Measurements from ENCODE around the gene SHMT1.
"Not testable (repeated sequence)": the region's sequence is repeated elsewhere in the genome, so short reads cannot be mapped to it uniquely, and the experiment has no call there.

SHMT1 gene

DNA sequence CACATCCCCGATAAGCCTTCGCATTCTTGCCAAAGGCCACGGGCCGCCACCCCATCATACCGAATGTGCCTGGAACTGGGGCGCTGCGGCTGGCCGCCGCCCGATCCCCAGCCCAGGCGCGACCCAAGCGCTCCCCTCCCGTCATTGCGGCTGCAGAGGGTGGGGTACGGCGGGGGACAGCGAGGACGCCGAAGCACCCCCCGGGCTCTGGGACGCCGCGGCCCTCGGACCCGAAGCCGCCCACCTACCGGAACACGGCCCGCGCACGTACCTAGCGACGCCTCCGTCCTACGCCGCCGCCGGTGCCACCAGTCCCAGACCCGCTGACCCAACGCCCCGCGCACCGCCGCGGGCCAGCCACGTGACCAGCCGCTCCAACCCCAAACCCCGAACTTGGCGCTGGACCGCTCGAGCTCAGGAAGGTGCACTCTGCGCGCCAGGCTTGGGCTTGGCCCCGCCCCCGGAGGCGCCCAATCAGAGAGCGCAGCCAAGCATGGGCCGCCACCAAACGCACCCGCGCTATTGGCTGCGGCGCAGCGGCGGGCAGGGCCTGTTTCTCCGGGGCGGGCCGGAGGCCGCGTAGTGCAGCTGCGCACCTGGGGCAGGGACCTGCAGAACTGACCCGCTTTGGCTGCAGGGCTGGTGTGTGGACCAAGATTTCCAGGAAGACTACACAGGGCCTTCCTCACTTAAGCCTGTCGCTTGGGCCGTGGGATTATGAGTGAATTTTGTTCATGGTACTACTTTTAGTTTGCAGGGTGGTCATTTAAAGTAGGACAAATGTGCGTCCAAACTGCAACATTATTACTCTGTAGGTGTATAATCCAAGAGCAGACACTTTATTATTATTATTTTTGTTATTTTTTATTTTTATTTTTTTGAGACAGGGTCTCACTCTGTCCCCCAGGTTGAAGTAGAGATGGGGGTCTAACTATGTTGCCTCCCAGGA lies at the start of gene SHMT1:
Gene SHMT1, minus strand, starts transcription at position 450 of the 949 bp plus-strand sequence. CDS start 7,569 bp downstream, outside the sequence.
- Histone ChIP-seq H3K27ac (no peak within 1 kb of the TSS), H3K36me3 (replicated peaks) (no peaks in the 10 kb centered on the region), H3K4me3 (ENCODE audit: low read depth, low read length) (peak within 1 kb of the TSS; percentile 78), H3K27me3 (replicated peaks) (no peaks in the 10 kb centered on the region)
- DNase-seq, result peak; percentile 73
- TF ChIP-seq CTCF (IDR thresholded peaks at IDR 0.05; ENCODE audit: low read depth, low read length, missing control alignments), result no peak
- in situ Hi-C loops (cut with HindIII; ENCODE audit: low pct_ligation_motif_present, low sequenced_read_pairs), result no loop called here

GRCh38 chr17:18412001-18412538 lies 48.7 kb upstream of the SHMT1 start:
- H3K27me3 ChIP-seq (replicated peaks); H3K27ac ChIP-seq; DNase-seq; in situ Hi-C loops (cut with HindIII; ENCODE audit: low pct_ligation_motif_present, low sequenced_read_pairs); H3K36me3 ChIP-seq (replicated peaks); H3K4me3 ChIP-seq (ENCODE audit: low read depth, low read length): not testable (repeated sequence)

GRCh38 chr17:18411377-18411864 lies 48.1 kb upstream of the SHMT1 start:
- in situ Hi-C loops (cut with HindIII; ENCODE audit: low pct_ligation_motif_present, low sequenced_read_pairs); H3K36me3 ChIP-seq (replicated peaks); H3K27me3 ChIP-seq (replicated peaks): not testable (repeated sequence)
- Histone ChIP-seq H3K4me3 (ENCODE audit: low read depth, low read length) (peak overlapping the region; percentile 57), H3K27ac (peak overlapping the region; percentile 53)
- peak; percentile 13 for DNase-seq

- DNase-seq; H3K27me3 ChIP-seq (replicated peaks); in situ Hi-C loops (cut with HindIII; ENCODE audit: low pct_ligation_motif_present, low sequenced_read_pairs); H3K36me3 ChIP-seq (replicated peaks); H3K27ac ChIP-seq: not testable (repeated sequence)
- H3K4me3 ChIP-seq (ENCODE audit: low read depth, low read length), result peak overlapping the region; percentile 50
Observed at GRCh38 chr17:18410736-18411135, 47.4 kb upstream of the SHMT1 start.

DNA sequence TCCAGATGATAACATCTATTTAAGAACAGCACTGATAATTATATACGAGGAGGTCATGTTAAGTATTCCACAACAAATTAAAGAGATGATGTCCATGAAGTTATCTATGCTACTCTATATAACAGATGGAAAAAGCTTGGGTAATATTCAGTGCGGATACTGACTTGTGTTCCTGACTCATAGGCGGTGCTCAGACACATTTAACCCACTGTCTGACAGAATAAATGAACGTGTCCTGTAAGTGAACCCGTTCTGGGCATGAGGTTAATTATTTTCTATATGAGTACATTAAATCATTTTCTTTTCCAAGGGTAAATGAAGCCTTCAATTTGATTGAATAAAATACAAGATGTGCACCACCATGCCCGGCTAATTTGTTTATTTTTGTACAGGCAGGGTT lies 46.0 kb upstream of the SHMT1 start:
- DNase-seq; H3K4me3 ChIP-seq (ENCODE audit: low read depth, low read length); H3K27ac ChIP-seq; in situ Hi-C loops (cut with HindIII; ENCODE audit: low pct_ligation_motif_present, low sequenced_read_pairs); H3K27me3 ChIP-seq (replicated peaks); H3K36me3 ChIP-seq (replicated peaks): not testable (repeated sequence)

DNA sequence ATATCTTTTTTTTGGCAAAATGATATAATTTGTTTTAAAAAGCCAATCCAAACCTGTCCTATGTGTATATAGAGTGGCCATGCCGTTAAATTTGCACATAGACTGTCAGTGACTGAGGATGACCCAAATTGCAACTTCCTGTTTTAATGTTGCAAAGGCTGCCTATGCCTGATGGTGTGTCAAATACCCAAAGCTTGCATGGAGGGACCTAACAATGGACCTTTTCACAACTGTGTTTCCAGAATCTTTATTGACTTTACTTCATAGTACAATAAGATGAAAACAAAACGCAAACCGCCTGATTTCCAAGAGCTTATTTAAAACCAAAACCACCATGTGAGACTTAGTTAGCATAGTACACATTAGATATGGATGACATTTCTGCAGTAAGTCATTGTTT lies 45.6 kb upstream of the SHMT1 start:
- H3K27me3 ChIP-seq (replicated peaks); in situ Hi-C loops (cut with HindIII; ENCODE audit: low pct_ligation_motif_present, low sequenced_read_pairs); H3K27ac ChIP-seq; H3K36me3 ChIP-seq (replicated peaks); DNase-seq; H3K4me3 ChIP-seq (ENCODE audit: low read depth, low read length): not testable (repeated sequence)

DNA sequence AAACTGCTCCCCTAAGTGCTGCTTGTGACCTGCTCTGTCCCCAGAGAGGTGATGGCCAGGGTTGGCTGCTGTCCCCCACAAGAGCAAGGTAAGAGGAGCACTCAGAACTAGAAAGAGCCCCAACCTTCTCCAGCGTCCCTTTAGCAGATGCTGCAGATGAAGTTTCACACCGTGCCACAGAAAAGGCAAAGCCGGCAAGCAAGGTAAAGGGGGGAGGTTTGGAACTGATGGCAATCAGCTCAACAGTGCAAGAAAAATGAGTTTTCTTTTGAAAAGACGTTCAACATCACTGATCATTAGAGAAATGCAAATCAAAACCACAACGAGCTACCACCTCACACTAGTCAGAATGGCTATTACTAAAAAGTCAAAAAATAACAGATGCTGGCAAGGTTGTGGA lies 40.3 kb upstream of the SHMT1 start:
- H3K27ac ChIP-seq; H3K27me3 ChIP-seq (replicated peaks); H3K36me3 ChIP-seq (replicated peaks); in situ Hi-C loops (cut with HindIII; ENCODE audit: low pct_ligation_motif_present, low sequenced_read_pairs); H3K4me3 ChIP-seq (ENCODE audit: low read depth, low read length); DNase-seq: not testable (repeated sequence)

GRCh38 chr17:18403166-18403565 lies 39.8 kb upstream of the SHMT1 start:
- H3K27ac ChIP-seq; DNase-seq; in situ Hi-C loops (cut with HindIII; ENCODE audit: low pct_ligation_motif_present, low sequenced_read_pairs); H3K36me3 ChIP-seq (replicated peaks); H3K27me3 ChIP-seq (replicated peaks); H3K4me3 ChIP-seq (ENCODE audit: low read depth, low read length): not testable (repeated sequence)

DNA sequence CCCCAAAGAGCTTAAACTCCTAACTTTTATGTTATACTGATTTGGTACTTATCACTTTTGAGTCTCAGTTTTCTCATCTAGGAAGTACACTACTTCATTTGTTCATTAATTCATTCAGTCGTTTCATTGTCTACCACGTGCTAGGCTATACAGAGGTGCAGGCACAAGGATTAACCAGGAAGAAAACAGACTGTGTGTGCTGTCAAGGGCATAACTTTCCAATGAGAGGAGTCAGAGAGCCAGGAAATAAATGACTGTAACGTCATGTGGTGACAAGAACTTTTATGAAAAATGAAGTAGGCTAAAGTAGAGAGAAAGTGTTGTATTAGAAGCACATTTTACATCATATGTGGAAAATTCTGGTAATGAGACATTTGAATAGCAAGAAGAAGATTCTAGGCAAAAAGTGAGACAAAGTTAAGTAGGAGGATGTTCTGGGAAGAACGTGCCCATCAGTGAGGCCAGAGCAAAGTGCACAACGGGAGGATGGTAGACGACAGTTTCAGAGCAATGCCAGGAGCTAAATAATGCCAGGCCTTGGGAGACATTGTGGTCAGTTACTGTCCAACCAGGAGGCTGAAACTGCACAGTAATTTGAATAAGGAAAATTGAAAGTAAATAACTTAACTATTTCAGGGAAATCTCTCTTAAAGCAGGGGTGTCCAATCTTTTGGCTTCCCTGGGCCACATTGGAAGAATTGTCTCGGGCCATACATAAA lies 38.7 kb upstream of the SHMT1 start:
- H3K27ac ChIP-seq; H3K4me3 ChIP-seq (ENCODE audit: low read depth, low read length); H3K27me3 ChIP-seq (replicated peaks); DNase-seq; H3K36me3 ChIP-seq (replicated peaks); in situ Hi-C loops (cut with HindIII; ENCODE audit: low pct_ligation_motif_present, low sequenced_read_pairs): not testable (repeated sequence)

GRCh38 chr17:18388728-18389127 lies 25.4 kb upstream of the SHMT1 start:
- in situ Hi-C loops (cut with HindIII; ENCODE audit: low pct_ligation_motif_present, low sequenced_read_pairs); DNase-seq; H3K27ac ChIP-seq; H3K4me3 ChIP-seq (ENCODE audit: low read depth, low read length); H3K36me3 ChIP-seq (replicated peaks); H3K27me3 ChIP-seq (replicated peaks): not testable (repeated sequence)

GRCh38 chr17:18388266-18388665 lies 24.9 kb upstream of the SHMT1 start:
- DNase-seq; H3K27ac ChIP-seq; H3K4me3 ChIP-seq (ENCODE audit: low read depth, low read length); in situ Hi-C loops (cut with HindIII; ENCODE audit: low pct_ligation_motif_present, low sequenced_read_pairs); H3K27me3 ChIP-seq (replicated peaks); H3K36me3 ChIP-seq (replicated peaks): not testable (repeated sequence)

DNA sequence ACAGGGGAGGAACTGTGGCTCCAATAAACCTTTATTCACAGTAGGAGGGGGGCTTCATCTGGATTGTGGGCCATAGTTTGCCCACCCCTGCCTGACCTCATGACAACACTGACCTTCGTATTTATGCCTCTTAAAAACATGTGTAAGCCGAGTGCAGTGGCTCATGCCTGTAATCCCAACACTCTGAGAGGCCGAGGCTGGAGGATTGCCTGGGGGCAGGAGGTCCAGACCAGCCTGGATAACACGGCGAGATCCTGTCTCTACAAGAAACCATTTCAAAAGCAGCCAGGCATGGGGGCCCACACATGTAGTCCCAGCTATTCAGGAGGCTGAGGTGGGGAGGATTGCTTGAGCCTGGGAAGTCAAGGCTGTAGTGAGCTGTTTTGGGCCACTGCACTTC lies 24.2 kb upstream of the SHMT1 start:
- not testable (repeated sequence) for DNase-seq; H3K27me3 ChIP-seq (replicated peaks)

GRCh38 chr17:18384271-18384670 lies 20.9 kb upstream of the SHMT1 start:
- H3K36me3 ChIP-seq (replicated peaks); H3K27me3 ChIP-seq (replicated peaks); H3K27ac ChIP-seq; in situ Hi-C loops (cut with HindIII; ENCODE audit: low pct_ligation_motif_present, low sequenced_read_pairs); H3K4me3 ChIP-seq (ENCODE audit: low read depth, low read length); DNase-seq: not testable (repeated sequence)

More for the DNA sequence above, 24.2 kb upstream of the SHMT1 start:
- H3K4me3 ChIP-seq (ENCODE audit: low read depth, low read length); in situ Hi-C loops (cut with HindIII; ENCODE audit: low pct_ligation_motif_present, low sequenced_read_pairs); H3K36me3 ChIP-seq (replicated peaks); H3K27ac ChIP-seq: not testable (repeated sequence)
